Measurements from ENCODE around the gene CHST11. TPM values are rescaled to one million over a fixed set of nuclear protein-coding genes. Genes with fewer than 3 reads are reported as not detected.

CHST11 gene
- total and polyA plus RNA-seq, 10 of the 15 experiments (the other 5 are each of a cell fraction or from before 2014, with no cell fraction given) = 1.9 to 38.1 (median 17.2) TPM

- ChIA-PET POLR2A (no interaction called here), CTCF (no interaction called here), RAD21 (ENCODE audit: unreplicated experiment) (no interaction called here), SMC1A (ENCODE audit: uncharacterized antibody, unreplicated experiment) (interaction anchor here (3.5 kb wide), 1 partner anchor 9 kb away, joined by 13 read pairs; no protein-coding TSS in a partner anchor)
- in situ Hi-C loops (cut with MboI) = no loop called here
- Histone ChIP-seq H4K20me1 (ENCODE audit: control insufficient read depth, insufficient read depth) (no peaks in the 10 kb centered on the region), H2AFZ (ENCODE audit: control insufficient read depth, low read depth, low read length) (no peak overlapping the region), H3K4me1 (ENCODE audit: control insufficient read depth, insufficient read depth, low read length) (peaks cover 40% of the 10 kb centered on the region), H3K9ac (ENCODE audit: control insufficient read depth, insufficient read depth, low read length) (no peak overlapping the region), H3K4me3 (no peak overlapping the region), H3K27me3 (replicated peaks in 1 of 2; ENCODE audit: control insufficient read depth in 2 of 2, insufficient read depth in 2 of 2, low read length in 1 of 2) (no peaks in the 10 kb centered on the region), H3K9me3 (replicated peaks; ENCODE audit: control insufficient read depth, insufficient read depth, low read length) (peaks cover 3% of the 10 kb centered on the region; the same call in 2 of the 3 replicates), H3K36me3 (ENCODE audit: control insufficient read depth in 2 of 2, insufficient read depth in 2 of 2, low read length in 1 of 2) (no peaks in the 10 kb centered on the region), H3K4me2 (ENCODE audit: control insufficient read depth, insufficient read depth) (no peak overlapping the region), H3K79me2 (ENCODE audit: control insufficient read depth, insufficient read depth, low read length) (peaks cover 5% of the 10 kb centered on the region), H3K27ac (ENCODE audit: control insufficient read depth, insufficient read depth) (no peak overlapping the region)
- intact Hi-C loops (cut with micrococcal nuclease; ENCODE audit: unreplicated experiment) = loop anchor here (10.0 kb wide), 1 partner anchor 265 kb away; the partner anchor contains the start of gene SLC41A2
- WGBS (ENCODE audit: insufficient coverage, insufficient replicate concordance, low lambda C conversion rate, missing lambda C conversion rate) = 96% methylated on average over 4 of the region's 4 CpGs
- no peak for FAIRE-seq
- TF ChIP-seq ZBTB4 (CRISPR knock-in tag; IDR thresholded peaks at IDR 0.05) (no peak), FOXM1 (IDR thresholded peaks at IDR 0.05; ENCODE audit: low read depth, low read length) (no peak), GABPA (IDR thresholded peaks at IDR 0.05; ENCODE audit: low read depth) (no peak), MTA2 (IDR thresholded peaks at IDR 0.05; ENCODE audit: low read depth) (no peak), ZNF687 (IDR thresholded peaks at IDR 0.05) (no peak), CREM (IDR thresholded peaks at IDR 0.05; ENCODE audit: low read depth) (no peak), SREBF1 (IDR thresholded peaks at IDR 0.05; ENCODE audit: low read length) (no peak), POU2F2 (IDR thresholded peaks at IDR 0.05; ENCODE audit: borderline replicate concordance, low read depth, low read length) (no peak), ZBTB33 (IDR thresholded peaks at IDR 0.05) (no peak), TCF3 (IDR thresholded peaks at IDR 0.05; ENCODE audit: borderline replicate concordance, insufficient read depth, low read depth, low read length) (no peak), ZNF384 (IDR thresholded peaks at IDR 0.05; ENCODE audit: borderline replicate concordance, low read depth, low read length) (no peak), ZNF24 (IDR thresholded peaks at IDR 0.05) (no peak), ZNF217 (IDR thresholded peaks at IDR 0.05) (no peak)
- ATAC-seq = no peak
- BruUV-seq (replicated peaks) = no TSS peak
- DNase-seq (ENCODE audit: low read depth, low spot score) = no peak
Measured at GRCh38 chr12:104689635-104690034, 232.9 kb downstream of the CHST11 start.
